Stimulated activated CD8-positive, alpha-beta memory T cell treated with anti-CD3 and anti-CD28 coated beads, Interleukin-12 subunit alpha, Interleukin-12 subunit beta, amount 100 ng/mL, for 24 hours (primary cell): ENCODE measurements around the gene FGFR3.

Experiments
- DNase-seq: peaks from one replicate; pipeline ENCODE4 v3.0.0-alpha.2; 2020; ENCODE audit errors: extremely low read depth

Gene FGFR3

GRCh38 chr4:1770245-1770644, 22.8 kb upstream of the FGFR3 start:
- no peak for DNase-seq

GRCh38 chr4:1770791-1771231, 22.3 kb upstream of the FGFR3 start:
- DNase-seq: no peak

GRCh38 chr4:1771555-1772305, 21.4 kb upstream of the FGFR3 start:
- no peak for DNase-seq

GRCh38 chr4:1772853-1773538, 20.1 kb upstream of the FGFR3 start:
- DNase-seq: no peak

GRCh38 chr4:1773754-1774153, 19.3 kb upstream of the FGFR3 start:
- DNase-seq: no peak

- DNase-seq: no peak
Observed at GRCh38 chr4:1775731-1776500, 17.2 kb upstream of the FGFR3 start.

- no peak for DNase-seq
Observed at GRCh38 chr4:1776521-1777161, 16.5 kb upstream of the FGFR3 start.

- no peak for DNase-seq
Observed at GRCh38 chr4:1777822-1778641, 15.1 kb upstream of the FGFR3 start.

- DNase-seq: no peak
Observed at GRCh38 chr4:1778642-1779392, 14.3 kb upstream of the FGFR3 start.

- DNase-seq: no peak
Observed at GRCh38 chr4:1779588-1780382, 13.3 kb upstream of the FGFR3 start.

GRCh38 chr4:1780435-1780834, 12.7 kb upstream of the FGFR3 start:
- no peak for DNase-seq

- DNase-seq: no peak
Observed at GRCh38 chr4:1783015-1783414, 10.1 kb upstream of the FGFR3 start.

GRCh38 chr4:1783970-1784369, 9.1 kb upstream of the FGFR3 start:
- DNase-seq: no peak

- DNase-seq: no peak
Observed at GRCh38 chr4:1784395-1784788, 8.7 kb upstream of the FGFR3 start.

- no peak for DNase-seq
Observed at GRCh38 chr4:1784789-1785591, 8.1 kb upstream of the FGFR3 start.

- DNase-seq: no peak
Observed at GRCh38 chr4:1785592-1785991, 7.5 kb upstream of the FGFR3 start.

GRCh38 chr4:1786544-1787362, 6.3 kb upstream of the FGFR3 start:
- no peak for DNase-seq
